Measurements from ENCODE around the gene OST4. TPM values are rescaled to one million over a fixed set of nuclear protein-coding genes. Genes with fewer than 3 reads are reported as not detected.

The OST4 gene
- total RNA-seq, 4 donors from 2014 or later = 92.7 to 320 (median 202) TPM

GRCh38 chr2:27094353-27094984, 23.0 kb upstream of the OST4 start:
- H3K27ac ChIP-seq = no peak overlapping the region
- no peak overlapping the region for H3K4me3 ChIP-seq
- no peaks in the 10 kb centered on the region for H3K9me3 ChIP-seq
- no peaks in the 10 kb centered on the region for H3K36me3 ChIP-seq
- in situ Hi-C loops (cut with MboI; ENCODE audit: low pct_ligation_motif_present in 1 of 4, low pct_unique_long_range_greater_than_20kb in 1 of 4, low sequenced_read_pairs in 3 of 4) (loop anchor here in 3 of 4 donors (25.0 kb wide), 1 partner anchor 132 kb away; the partner anchor contains the start of gene MAPRE3 (in 3 of the 3)), intact Hi-C loops (cut with DNase I; ENCODE audit: low total_unique reads) (no loop called here)
- no peaks in the 10 kb centered on the region for H3K27me3 ChIP-seq
- WGBS, 2 donors (ENCODE audit: low coverage in 1 of 2) = 83 to 93% methylated on average over 3 to 24 of the region's 24 CpGs
- peaks cover 3 to 14% (median 9%) of the 10 kb centered on the region in 4 donors for H3K4me1 ChIP-seq
- TF ChIP-seq CTCF (IDR thresholded peaks at IDR 0.05) (no peak), POLR2AphosphoS5 (IDR thresholded peaks at IDR 0.05) (no peak), EP300 (IDR thresholded peaks at IDR 0.05; ENCODE audit: low read depth) (no peak), POLR2A (IDR thresholded peaks at IDR 0.05) (no peak)
- DNase-seq = no peak

GRCh38 chr2:27093430-27094352, 22.2 kb upstream of the OST4 start:
- Histone ChIP-seq H3K27me3 (no peaks in the 10 kb centered on the region), H3K4me3 (no peak overlapping the region), H3K27ac (no peak overlapping the region), H3K9me3 (no peaks in the 10 kb centered on the region), H3K4me1 (peaks cover 3 to 14% (median 9%) of the 10 kb centered on the region in 4 donors), H3K36me3 (no peaks in the 10 kb centered on the region)
- DNase-seq = no peak
- WGBS, 2 donors (ENCODE audit: low coverage in 1 of 2) = 77% methylated on average over 6 of the region's 6 CpGs; no CpG with 5 or more reads in 1 of the 2 donors
- intact Hi-C loops (cut with DNase I; ENCODE audit: low total_unique reads) = no loop called here
- no peak for TF ChIP-seq EP300 (IDR thresholded peaks at IDR 0.05; ENCODE audit: low read depth)
- no peak for TF ChIP-seq POLR2A (IDR thresholded peaks at IDR 0.05)
- no peak for TF ChIP-seq POLR2AphosphoS5 (IDR thresholded peaks at IDR 0.05)
- TF ChIP-seq CTCF (IDR thresholded peaks at IDR 0.05) = no peak
- in situ Hi-C loops (cut with MboI; ENCODE audit: low pct_ligation_motif_present in 1 of 4, low pct_unique_long_range_greater_than_20kb in 1 of 4, low sequenced_read_pairs in 3 of 4) = loop anchor here in 3 of 4 donors (25.0 kb wide), 1 partner anchor 131 kb away; the partner anchor contains the start of gene MAPRE3 (in 3 of the 3)

GRCh38 chr2:27092696-27093429, 21.4 kb upstream of the OST4 start:
- 52% methylated on average over 6 of the region's 10 CpGs; no CpG with 5 or more reads in 1 of the 2 donors for WGBS, 2 donors (ENCODE audit: low coverage in 1 of 2)
- Histone ChIP-seq H3K4me1 (peaks cover 3 to 14% (median 9%) of the 10 kb centered on the region in 4 donors), H3K27ac (no peak overlapping the region), H3K9me3 (no peaks in the 10 kb centered on the region), H3K4me3 (no peak overlapping the region), H3K36me3 (no peaks in the 10 kb centered on the region), H3K27me3 (no peaks in the 10 kb centered on the region)
- in situ Hi-C loops (cut with MboI; ENCODE audit: low pct_ligation_motif_present in 1 of 4, low pct_unique_long_range_greater_than_20kb in 1 of 4, low sequenced_read_pairs in 3 of 4) (loop anchor here in 3 of 4 donors (25.0 kb wide), 1 partner anchor 131 kb away; the partner anchor contains the start of gene MAPRE3 (in 3 of the 3)), intact Hi-C loops (cut with DNase I; ENCODE audit: low total_unique reads) (no loop called here)
- DNase-seq = no peak
- TF ChIP-seq CTCF (IDR thresholded peaks at IDR 0.05) (no peak), POLR2A (IDR thresholded peaks at IDR 0.05) (no peak), POLR2AphosphoS5 (IDR thresholded peaks at IDR 0.05) (no peak), EP300 (IDR thresholded peaks at IDR 0.05; ENCODE audit: low read depth) (no peak)
